Astrocyte of the cerebellum (primary cell): ENCODE results near the gene KRT82.

Experiments
- DNase-seq: peaks from one replicate; pipeline ENCODE4 v3.0.0-alpha.2; 2011; ENCODE audit warnings: low read depth
- H3K4me3 ChIP-seq: 2 replicates; pipeline ENCODE4 v1.5.1; 2011; ENCODE audit warnings: mild to moderate bottlenecking, low read depth, low read length, moderate library complexity
- CTCF ChIP-seq: IDR thresholded peaks from 2 replicates; pipeline ENCODE4 v1.5.1; 2012; ENCODE audit warnings: low read length, low read depth, moderate library complexity, mild to moderate bottlenecking; ENCODE audit errors: missing control alignments
- in situ Hi-C: cut with HindIII; loops from 2 replicates; pipeline ENCODE4 v1.10.0; 2017; ENCODE audit warnings: low sequenced_read_pairs

The KRT82 gene

DNA sequence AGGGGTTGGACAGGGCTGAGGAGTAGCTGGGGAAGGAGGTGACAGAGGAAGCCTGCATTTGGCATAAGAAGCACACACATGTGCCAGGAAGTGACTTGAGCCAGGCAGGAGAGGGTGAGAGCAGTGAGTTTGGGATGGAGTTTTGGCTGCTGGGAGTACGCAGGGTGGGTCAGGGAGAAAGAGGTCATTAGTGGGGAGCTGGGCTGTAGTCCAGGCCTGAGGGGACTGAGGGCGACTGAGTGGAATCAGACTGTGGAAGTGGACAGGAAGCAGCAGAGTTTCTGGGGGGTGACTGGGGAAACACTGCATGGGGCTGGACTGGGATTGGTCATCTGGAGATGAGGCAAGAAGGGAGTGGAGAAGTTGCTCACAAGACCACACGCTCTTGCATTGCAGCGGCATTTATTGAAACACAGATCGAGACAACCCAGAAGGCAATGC lies 46.5 kb downstream of the KRT82 start:
- TF ChIP-seq CTCF: no peak
- in situ Hi-C loops: loop anchor here (25.0 kb wide), 1 partner anchor 628 kb away; no protein-coding TSS in a partner anchor

GRCh38 chr12:52358575-52359350 lies 47.4 kb downstream of the KRT82 start:
- no peak for TF ChIP-seq CTCF
- H3K4me3 ChIP-seq: no peak overlapping the region
- DNase-seq: no peak
- in situ Hi-C loops: loop anchor here (25.0 kb wide), 1 partner anchor 629 kb away; no protein-coding TSS in a partner anchor

More for the DNA sequence above, 46.5 kb downstream of the KRT82 start:
- DNase-seq: no peak
- H3K4me3 ChIP-seq: no peak overlapping the region

- no peak for TF ChIP-seq CTCF
- in situ Hi-C loops: loop anchor here (25.0 kb wide), 1 partner anchor 630 kb away; no protein-coding TSS in a partner anchor
- no peak overlapping the region for H3K4me3 ChIP-seq
- no peak for DNase-seq
Measured at GRCh38 chr12:52356762-52357580, 49.2 kb downstream of the KRT82 start.

DNA sequence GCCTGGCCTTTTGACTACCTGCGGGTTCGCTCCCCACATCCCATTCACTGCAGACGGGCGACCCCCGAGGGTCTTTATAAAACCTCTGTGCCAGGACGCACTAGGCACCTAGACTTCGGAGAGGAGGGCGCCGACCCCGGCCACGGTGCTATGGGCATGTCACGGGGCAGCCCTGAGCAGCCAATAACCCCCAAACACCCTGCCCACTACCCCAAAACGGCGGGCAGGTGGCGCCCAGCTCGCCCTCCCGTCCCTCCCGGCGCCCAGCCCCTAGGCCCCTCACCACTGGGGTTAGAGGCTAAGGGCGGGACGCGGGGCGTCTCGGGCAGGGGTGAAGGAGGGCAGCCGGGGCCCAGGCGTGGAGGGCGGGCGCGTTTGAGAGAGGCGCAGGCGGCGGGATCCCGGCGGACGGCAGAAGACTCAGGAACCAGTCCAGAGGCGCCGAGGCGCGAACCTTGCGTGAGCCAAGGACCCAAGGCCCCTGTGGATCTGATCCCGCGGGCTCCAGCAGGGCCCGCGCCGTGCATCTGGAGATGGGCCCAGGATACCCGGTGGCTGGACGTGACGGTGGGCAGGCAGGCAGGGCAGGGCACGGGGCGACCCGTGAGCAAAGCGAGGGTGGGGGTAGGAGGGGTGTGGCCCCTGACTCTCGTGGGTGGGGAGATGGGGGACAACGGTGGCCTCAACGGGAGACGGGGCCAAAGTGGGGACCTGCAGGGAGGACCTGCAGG lies 49.9 kb downstream of the KRT82 start:
- DNase-seq: no peak
- no peak for TF ChIP-seq CTCF
- H3K4me3 ChIP-seq: no peak overlapping the region
- in situ Hi-C loops: loop anchor here (25.0 kb wide), 1 partner anchor 631 kb away; no protein-coding TSS in a partner anchor

- in situ Hi-C loops: loop anchor here (25.0 kb wide), 1 partner anchor 632 kb away; no protein-coding TSS in a partner anchor
- no peak for DNase-seq
- no peak overlapping the region for H3K4me3 ChIP-seq
- no peak for TF ChIP-seq CTCF
Measured at GRCh38 chr12:52355176-52355575, 51.0 kb downstream of the KRT82 start.

DNA sequence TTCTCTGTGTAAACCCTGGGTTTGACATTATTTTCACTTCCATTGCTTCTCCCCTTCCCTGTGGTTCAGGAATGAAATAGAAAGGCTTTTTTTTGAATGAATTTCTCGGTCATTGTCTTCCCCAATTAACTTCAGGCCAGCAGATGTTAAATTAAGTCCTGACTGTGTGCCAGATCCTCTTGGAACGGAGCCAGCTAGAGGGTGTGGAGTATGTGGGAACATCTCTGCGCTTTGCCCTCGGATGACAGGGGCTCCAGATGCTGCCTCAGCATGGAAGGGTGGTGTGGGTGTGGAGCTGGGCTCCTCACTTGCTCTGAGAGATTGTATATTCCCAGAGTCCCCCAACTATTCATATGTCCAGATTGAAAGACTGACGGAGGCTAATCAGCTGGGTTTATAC lies 51.9 kb downstream of the KRT82 start:
- H3K4me3 ChIP-seq: no peak overlapping the region
- TF ChIP-seq CTCF: no peak
- in situ Hi-C loops: loop anchor here (25.0 kb wide), 1 partner anchor 633 kb away; no protein-coding TSS in a partner anchor

More for the DNA sequence above, 51.9 kb downstream of the KRT82 start:
- DNase-seq: no peak
